ENCODE measurements around the gene UGT1A1.

UGT1A1 gene

GRCh38 chr2:233798335-233799086, 38.4 kb downstream of the UGT1A1 start:
- H3K4me3 ChIP-seq = no peak overlapping the region
- H3K36me3 ChIP-seq (ENCODE audit: insufficient read depth, low read length) = peaks cover 2% of the 10 kb centered on the region; the same call in 1 of the 2 replicates
- TF ChIP-seq EZH2 (IDR thresholded peaks at IDR 0.05) = no peak
- no peak for TF ChIP-seq FOXP2 (optimal IDR thresholded peaks at IDR 0.05; ENCODE audit: control extremely low read depth, extremely low read length, insufficient read depth)
- TF ChIP-seq POLR2AphosphoS5 (IDR thresholded peaks at IDR 0.05; ENCODE audit: borderline replicate concordance, low read depth, low read length) = no peak
- no peak overlapping the region for H3K27ac ChIP-seq
- H3K9ac ChIP-seq (ENCODE audit: insufficient read length) = no peak overlapping the region
- no peaks in the 10 kb centered on the region for H3K9me3 ChIP-seq (ENCODE audit: low read depth, low read length)
- no peak for DNase-seq (ENCODE audit: low read depth, low spot score)

- H3K27ac ChIP-seq = no peak overlapping the region
- TF ChIP-seq POLR2AphosphoS5 (IDR thresholded peaks at IDR 0.05; ENCODE audit: borderline replicate concordance, low read depth, low read length) = no peak
- TF ChIP-seq EZH2 (IDR thresholded peaks at IDR 0.05) = no peak
- TF ChIP-seq FOXP2 (optimal IDR thresholded peaks at IDR 0.05; ENCODE audit: control extremely low read depth, extremely low read length, insufficient read depth) = no peak
- no peaks in the 10 kb centered on the region for H3K9me3 ChIP-seq (ENCODE audit: low read depth, low read length)
- no peak overlapping the region for H3K4me3 ChIP-seq
- DNase-seq (ENCODE audit: low read depth, low spot score) = no peak
- peaks cover 2% of the 10 kb centered on the region; the same call in 1 of the 2 replicates for H3K36me3 ChIP-seq (ENCODE audit: insufficient read depth, low read length)
- no peak overlapping the region for H3K9ac ChIP-seq (ENCODE audit: insufficient read length)
Measured at GRCh38 chr2:233799087-233799665, 39.1 kb downstream of the UGT1A1 start.

- H3K27ac ChIP-seq = no peak overlapping the region
- no peak overlapping the region for H3K4me3 ChIP-seq
- H3K9me3 ChIP-seq (ENCODE audit: low read depth, low read length) = no peaks in the 10 kb centered on the region
- no peak for TF ChIP-seq POLR2AphosphoS5 (IDR thresholded peaks at IDR 0.05; ENCODE audit: borderline replicate concordance, low read depth, low read length)
- TF ChIP-seq FOXP2 (optimal IDR thresholded peaks at IDR 0.05; ENCODE audit: control extremely low read depth, extremely low read length, insufficient read depth) = no peak
- no peak for TF ChIP-seq EZH2 (IDR thresholded peaks at IDR 0.05)
- DNase-seq (ENCODE audit: low read depth, low spot score) = no peak
- H3K9ac ChIP-seq (ENCODE audit: insufficient read length) = no peak overlapping the region
- H3K36me3 ChIP-seq (ENCODE audit: insufficient read depth, low read length) = peaks cover 2% of the 10 kb centered on the region; the same call in 1 of the 2 replicates
Measured at GRCh38 chr2:233799716-233800115, 39.6 kb downstream of the UGT1A1 start.

- H3K4me3 ChIP-seq = no peak overlapping the region
- no peaks in the 10 kb centered on the region; the same call in 1 of the 2 replicates for H3K36me3 ChIP-seq (ENCODE audit: insufficient read depth, low read length)
- no peak for DNase-seq (ENCODE audit: low read depth, low spot score)
- no peak overlapping the region for H3K27ac ChIP-seq
- no peaks in the 10 kb centered on the region for H3K9me3 ChIP-seq (ENCODE audit: low read depth, low read length)
- TF ChIP-seq FOXP2 (optimal IDR thresholded peaks at IDR 0.05; ENCODE audit: control extremely low read depth, extremely low read length, insufficient read depth) (no peak), EZH2 (IDR thresholded peaks at IDR 0.05) (no peak), POLR2AphosphoS5 (IDR thresholded peaks at IDR 0.05; ENCODE audit: borderline replicate concordance, low read depth, low read length) (no peak)
- H3K9ac ChIP-seq (ENCODE audit: insufficient read length) = no peak overlapping the region
Measured at GRCh38 chr2:233800208-233800607, 40.1 kb downstream of the UGT1A1 start.

GRCh38 chr2:233801357-233802131, 41.5 kb downstream of the UGT1A1 start:
- Histone ChIP-seq H3K9me3 (ENCODE audit: low read depth, low read length) (no peaks in the 10 kb centered on the region), H3K27ac (no peak overlapping the region), H3K4me3 (no peak overlapping the region), H3K9ac (ENCODE audit: insufficient read length) (no peak overlapping the region), H3K36me3 (ENCODE audit: insufficient read depth, low read length) (no peaks in the 10 kb centered on the region; the same call in 1 of the 2 replicates)
- no peak for TF ChIP-seq POLR2AphosphoS5 (IDR thresholded peaks at IDR 0.05; ENCODE audit: borderline replicate concordance, low read depth, low read length)
- no peak for TF ChIP-seq EZH2 (IDR thresholded peaks at IDR 0.05)
- TF ChIP-seq FOXP2 (optimal IDR thresholded peaks at IDR 0.05; ENCODE audit: control extremely low read depth, extremely low read length, insufficient read depth) = no peak
- DNase-seq (ENCODE audit: low read depth, low spot score) = no peak

GRCh38 chr2:233802132-233802815, 42.2 kb downstream of the UGT1A1 start:
- no peak for TF ChIP-seq FOXP2 (optimal IDR thresholded peaks at IDR 0.05; ENCODE audit: control extremely low read depth, extremely low read length, insufficient read depth)
- TF ChIP-seq POLR2AphosphoS5 (IDR thresholded peaks at IDR 0.05; ENCODE audit: borderline replicate concordance, low read depth, low read length) = no peak
- TF ChIP-seq EZH2 (IDR thresholded peaks at IDR 0.05) = no peak
- no peaks in the 10 kb centered on the region; the same call in 1 of the 2 replicates for H3K36me3 ChIP-seq (ENCODE audit: insufficient read depth, low read length)
- no peak overlapping the region for H3K9ac ChIP-seq (ENCODE audit: insufficient read length)
- H3K9me3 ChIP-seq (ENCODE audit: low read depth, low read length) = no peaks in the 10 kb centered on the region
- H3K4me3 ChIP-seq = no peak overlapping the region
- H3K27ac ChIP-seq = no peak overlapping the region
- DNase-seq (ENCODE audit: low read depth, low spot score) = no peak

- TF ChIP-seq EZH2 (IDR thresholded peaks at IDR 0.05) (no peak), POLR2AphosphoS5 (IDR thresholded peaks at IDR 0.05; ENCODE audit: borderline replicate concordance, low read depth, low read length) (no peak), FOXP2 (optimal IDR thresholded peaks at IDR 0.05; ENCODE audit: control extremely low read depth, extremely low read length, insufficient read depth) (no peak)
- Histone ChIP-seq H3K9me3 (ENCODE audit: low read depth, low read length) (no peaks in the 10 kb centered on the region), H3K36me3 (ENCODE audit: insufficient read depth, low read length) (no peaks in the 10 kb centered on the region; the same call in 1 of the 2 replicates), H3K27ac (no peak overlapping the region), H3K4me3 (no peak overlapping the region), H3K9ac (ENCODE audit: insufficient read length) (no peak overlapping the region)
- DNase-seq (ENCODE audit: low read depth, low spot score) = no peak
Measured at GRCh38 chr2:233803292-233803911, 43.3 kb downstream of the UGT1A1 start.

All from SK-N-MC (cell line).